Measurements from ENCODE around the gene KIAA0319L. TPM values are rescaled to one million over a fixed set of nuclear protein-coding genes. Genes with fewer than 3 reads are reported as not detected.

KIAA0319L gene
- total RNA-seq, 1 experiment from 2014 or later, result 72.0 TPM

DNA sequence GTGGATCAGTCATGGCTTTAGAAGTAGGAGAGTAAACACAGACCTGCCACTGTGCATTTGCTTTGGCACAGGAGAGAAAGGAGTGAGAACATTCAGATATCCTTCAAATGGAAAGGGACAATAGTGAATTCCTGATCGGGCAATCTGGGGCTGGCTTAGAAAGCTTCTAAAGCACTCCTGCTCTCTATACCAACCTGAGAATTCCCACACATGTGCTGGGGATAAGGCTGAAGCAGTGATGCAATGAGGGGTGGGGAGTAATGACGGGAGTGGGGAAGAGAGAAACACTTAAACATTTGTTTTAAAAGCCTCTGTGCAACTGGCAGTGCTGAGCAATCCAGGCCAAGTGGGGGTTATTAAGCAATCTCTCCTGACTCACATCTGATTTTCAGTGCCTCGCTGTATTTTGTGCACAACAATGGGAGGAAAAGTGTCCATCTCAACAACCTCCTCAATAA lies 108.8 kb downstream of the KIAA0319L start:
- H3K27ac ChIP-seq, result peak overlapping the region; percentile 60

DNA sequence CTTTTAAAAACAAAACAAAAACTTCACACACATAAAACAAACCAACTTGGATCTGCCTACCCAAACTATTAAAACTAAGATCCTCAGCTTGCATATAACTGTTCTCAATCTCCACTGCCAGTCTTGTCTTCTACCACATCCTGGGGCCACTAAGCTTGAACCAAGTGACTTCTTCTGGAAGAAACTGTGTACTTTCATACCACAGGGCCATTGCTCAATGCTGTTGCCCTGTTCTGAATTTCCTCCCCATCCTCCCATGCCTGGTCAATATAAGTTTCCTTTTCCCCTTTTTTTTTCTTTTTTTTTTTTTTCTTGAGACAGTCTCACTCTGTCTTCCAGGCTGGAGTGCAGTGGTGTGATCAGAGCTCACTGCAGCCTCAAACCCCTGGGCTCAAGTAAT lies 109.9 kb downstream of the KIAA0319L start:
- TF ChIP-seq EZH2 (IDR thresholded peaks at IDR 0.05; ENCODE audit: low read depth), result no peak
- TF ChIP-seq, protein P1, sequence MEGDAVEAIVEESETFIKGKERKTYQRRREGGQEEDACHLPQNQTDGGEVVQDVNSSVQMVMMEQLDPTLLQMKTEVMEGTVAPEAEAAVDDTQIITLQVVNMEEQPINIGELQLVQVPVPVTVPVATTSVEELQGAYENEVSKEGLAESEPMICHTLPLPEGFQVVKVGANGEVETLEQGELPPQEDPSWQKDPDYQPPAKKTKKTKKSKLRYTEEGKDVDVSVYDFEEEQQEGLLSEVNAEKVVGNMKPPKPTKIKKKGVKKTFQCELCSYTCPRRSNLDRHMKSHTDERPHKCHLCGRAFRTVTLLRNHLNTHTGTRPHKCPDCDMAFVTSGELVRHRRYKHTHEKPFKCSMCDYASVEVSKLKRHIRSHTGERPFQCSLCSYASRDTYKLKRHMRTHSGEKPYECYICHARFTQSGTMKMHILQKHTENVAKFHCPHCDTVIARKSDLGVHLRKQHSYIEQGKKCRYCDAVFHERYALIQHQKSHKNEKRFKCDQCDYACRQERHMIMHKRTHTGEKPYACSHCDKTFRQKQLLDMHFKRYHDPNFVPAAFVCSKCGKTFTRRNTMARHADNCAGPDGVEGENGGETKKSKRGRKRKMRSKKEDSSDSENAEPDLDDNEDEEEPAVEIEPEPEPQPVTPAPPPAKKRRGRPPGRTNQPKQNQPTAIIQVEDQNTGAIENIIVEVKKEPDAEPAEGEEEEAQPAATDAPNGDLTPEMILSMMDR (conservative IDR thresholded peaks at IDR 0.05), result no peak
- H3K4me1 ChIP-seq (replicated peaks; ENCODE audit: insufficient read depth), result peaks cover 19% of the 10 kb centered on the region
- H2AFZ ChIP-seq, result no peak overlapping the region
- DNase-seq, result no peak
- H3K36me3 ChIP-seq (ENCODE audit: low read depth), result peaks cover 8% of the 10 kb centered on the region; the same call in 1 of the 2 replicates
- H3K9me2 ChIP-seq (ENCODE audit: insufficient read depth), result no peaks in the 10 kb centered on the region
- H3K4me3 ChIP-seq, result no peak overlapping the region
- no peaks in the 10 kb centered on the region for H3K79me2 ChIP-seq (ENCODE audit: low read depth)
- intact Hi-C loops (cut with micrococcal nuclease; ENCODE audit: unreplicated experiment), result no loop called here
- no peaks in the 10 kb centered on the region for H3K27me3 ChIP-seq (ENCODE audit: insufficient read depth, low read depth)
- no peaks in the 10 kb centered on the region for H3K9me3 ChIP-seq (ENCODE audit: insufficient read depth, low read depth)
- CTCF ChIA-PET, result no interaction called here
- H3K4me2 ChIP-seq, result no peak overlapping the region
- H4K20me1 ChIP-seq (ENCODE audit: insufficient read depth), result no peaks in the 10 kb centered on the region
- H3F3A ChIP-seq (ENCODE audit: insufficient read depth, low read depth), result peaks cover 14% of the 10 kb centered on the region; the same call in 1 of the 2 replicates
- POLR2A ChIA-PET (ENCODE audit: unreplicated experiment), result interaction anchor here (0.6 kb wide), 1 partner anchor 317 kb away, joined by 6 read pairs; no protein-coding TSS in a partner anchor
- no TSS peak for BruUV-seq (replicated peaks)
- H3K27ac ChIP-seq, result no peak overlapping the region

More for the DNA sequence above, 108.8 kb downstream of the KIAA0319L start:
- TF ChIP-seq EZH2 (IDR thresholded peaks at IDR 0.05; ENCODE audit: low read depth), result no peak
- TF ChIP-seq, protein P1 (conservative IDR thresholded peaks at IDR 0.05), result no peak
- intact Hi-C loops (cut with micrococcal nuclease; ENCODE audit: unreplicated experiment), result no loop called here
- Histone ChIP-seq H3K4me2 (peak overlapping the region; percentile 8; the same call in 1 of the 2 replicates), H3F3A (ENCODE audit: insufficient read depth, low read depth) (peaks cover 20% of the 10 kb centered on the region; the same call in 1 of the 2 replicates), H3K27me3 (ENCODE audit: insufficient read depth, low read depth) (no peaks in the 10 kb centered on the region), H3K9me3 (ENCODE audit: insufficient read depth, low read depth) (no peaks in the 10 kb centered on the region), H3K36me3 (ENCODE audit: low read depth) (peaks cover 6% of the 10 kb centered on the region; the same call in 1 of the 2 replicates), H3K79me2 (ENCODE audit: low read depth) (no peaks in the 10 kb centered on the region), H4K20me1 (ENCODE audit: insufficient read depth) (no peaks in the 10 kb centered on the region), H3K9me2 (ENCODE audit: insufficient read depth) (no peaks in the 10 kb centered on the region), H2AFZ (no peak overlapping the region), H3K4me3 (no peak overlapping the region), H3K4me1 (replicated peaks; ENCODE audit: insufficient read depth) (peaks cover 19% of the 10 kb centered on the region)
- CTCF ChIA-PET, result no interaction called here
- BruUV-seq (replicated peaks), result no TSS peak
- POLR2A ChIA-PET (ENCODE audit: unreplicated experiment), result no interaction called here
- DNase-seq, result peak in 1 of 2 experiments; percentile 55

DNA sequence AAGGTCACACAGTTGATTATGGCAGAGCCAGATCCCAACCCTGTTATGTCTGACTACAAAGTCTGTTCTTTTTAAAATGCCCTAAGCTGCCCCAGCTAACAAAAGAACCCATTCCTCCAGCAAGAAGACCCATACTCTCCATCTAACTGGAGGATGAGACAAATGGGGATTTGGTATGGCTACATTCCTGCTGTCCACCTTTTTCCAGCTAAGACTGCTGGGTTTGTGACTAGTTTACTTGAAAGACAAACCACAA lies 112.8 kb downstream of the KIAA0319L start:
- Histone ChIP-seq H3K27ac (no peak overlapping the region), H3K9me2 (ENCODE audit: insufficient read depth) (no peaks in the 10 kb centered on the region), H3F3A (ENCODE audit: insufficient read depth, low read depth) (peaks cover 10% of the 10 kb centered on the region), H3K4me3 (no peak overlapping the region), H3K4me2 (no peak overlapping the region), H3K9me3 (ENCODE audit: insufficient read depth, low read depth) (no peaks in the 10 kb centered on the region), H3K79me2 (ENCODE audit: low read depth) (no peaks in the 10 kb centered on the region), H4K20me1 (ENCODE audit: insufficient read depth) (0 out of 2 replicates have a peak, but pooled peaks cover under 1% of the 10 kb centered on the region), H3K36me3 (ENCODE audit: low read depth) (peaks cover 9% of the 10 kb centered on the region; the same call in 1 of the 2 replicates), H3K27me3 (ENCODE audit: insufficient read depth, low read depth) (no peaks in the 10 kb centered on the region), H2AFZ (no peak overlapping the region), H3K4me1 (replicated peaks; ENCODE audit: insufficient read depth) (peaks cover 24% of the 10 kb centered on the region)
- POLR2A ChIA-PET (ENCODE audit: unreplicated experiment), result no interaction called here
- no TSS peak for BruUV-seq (replicated peaks)
- intact Hi-C loops (cut with micrococcal nuclease; ENCODE audit: unreplicated experiment), result no loop called here
- TF ChIP-seq EZH2 (IDR thresholded peaks at IDR 0.05; ENCODE audit: low read depth), result no peak
- TF ChIP-seq, protein P1 (conservative IDR thresholded peaks at IDR 0.05), result no peak
- CTCF ChIA-PET, result no interaction called here
- no peak for DNase-seq
